CD4-positive, alpha-beta T cell (primary cell): ENCODE measurements around the gene ALOX5AP. TPM values are rescaled to one million over a fixed set of nuclear protein-coding genes. Genes with fewer than 3 reads are reported as not detected.

ENCODE experiments used
- ATAC-seq: fragments of 200-7000 bp; cut with Tn5 transposase; one replicate; pipeline ENCODE4 v1.10.0; 2022; ENCODE audit warnings: mild to moderate bottlenecking; ENCODE audit not compliant: poor library complexity
- CTCF ChIA-PET: fragments of 350-600 bp; sonication (Branson Sonifier 250); formaldehyde crosslinking; loops from one replicate; lab custom pipeline; 2021; ENCODE audit warnings: antibody characterized with exemption, inconsistent platforms; lab: Charles Lee
- POLR2A ChIA-PET: fragments of 350-600 bp; sonication (Branson Sonifier 250); formaldehyde crosslinking; loops from one replicate; lab custom pipeline; 2021; ENCODE audit warnings: antibody characterized with exemption, inconsistent platforms; lab: Charles Lee
- DNase-seq, 14 experiments: peaks; one replicate each; pipeline ENCODE4 v3.0.0-alpha.2; 2013 to 2020; ENCODE audit warnings: mixed read lengths in 2 of 14
- H3K27ac ChIP-seq, 2 donors: one replicate each; pipeline versions ENCODE4 v1.5.1 to v1.7.0; 2013; ENCODE audit warnings: low read length in 2 of 2, low read depth in 1 of 2, mild to moderate bottlenecking in 1 of 2
- H3K27me3 ChIP-seq, 2 experiments: 1 replicate in 1 of 2; 2 replicates in 1 of 2; pipeline versions ENCODE4 v1.6.1 to v1.7.0; 2013; ENCODE audit warnings: low read length in 2 of 2, control low read depth in 1 of 2, mild to moderate bottlenecking in 1 of 2, moderate library complexity in 1 of 2; ENCODE audit not compliant: insufficient read depth in 2 of 2, control insufficient read depth in 1 of 2
- H3K36me3 ChIP-seq: one replicate; pipeline ENCODE4 v1.6.1; 2013; ENCODE audit warnings: low read length, control low read depth; ENCODE audit not compliant: insufficient read depth
- H3K4me1 ChIP-seq: one replicate; pipeline ENCODE4 v1.6.1; 2013; ENCODE audit warnings: low read length, control low read depth; ENCODE audit not compliant: insufficient read depth
- H3K4me3 ChIP-seq: one replicate; pipeline ENCODE4 v1.5.1; 2013; ENCODE audit warnings: mild to moderate bottlenecking, low read length, moderate library complexity
- H3K9me3 ChIP-seq, 2 experiments: 1 replicate in 1 of 2; 2 replicates in 1 of 2; pipeline versions ENCODE4 v1.6.1 to v1.7.0; 2013; ENCODE audit warnings: low read length in 2 of 2, mild to moderate bottlenecking in 2 of 2, control low read depth in 1 of 2, moderate library complexity in 1 of 2; ENCODE audit not compliant: control insufficient read depth in 1 of 2, insufficient read depth in 1 of 2
- H3K27ac Mint-ChIP-seq: one replicate; pipeline ENCODE4 v1.8.0; 2020; ENCODE audit warnings: mixed read lengths
- H3K27me3 Mint-ChIP-seq: one replicate; pipeline ENCODE4 v1.8.0; 2021; ENCODE audit warnings: mixed read lengths
- H3K36me3 Mint-ChIP-seq: one replicate; pipeline ENCODE4 v1.8.0; 2021; ENCODE audit warnings: low read depth, mixed read lengths
- H3K4me1 Mint-ChIP-seq: one replicate; pipeline ENCODE4 v1.8.0; 2021; ENCODE audit warnings: low read depth, mixed read lengths
- H3K4me3 Mint-ChIP-seq: one replicate; pipeline ENCODE4 v1.8.0; 2020; ENCODE audit warnings: mild to moderate bottlenecking, mixed read lengths
- H3K9me3 Mint-ChIP-seq: one replicate; pipeline ENCODE4 v1.8.0; 2020; ENCODE audit warnings: mixed read lengths
- CTCF ChIP-seq: fragments of 200-600 bp; IDR thresholded peaks from one replicate; pipeline ENCODE4 v1.8.0; 2022; ENCODE audit warnings: antibody characterized with exemption, mild to moderate bottlenecking
- intact Hi-C, 2 experiments: fragments of 100-400 bp; cut with DNase I in 1 of 2; cut with micrococcal nuclease in 1 of 2; formaldehyde crosslinking; loops; one replicate each; pipeline versions ENCODE4 v1.15.1 to v1.9.0; 2023 to 2025; cut with DNase I, micrococcal nuclease
- total RNA-seq, 174 experiments: library from RNA in 2 of 174; stranded (reverse) in 2 of 174; gene quantifications; one replicate each; pipeline ENCODE4 v1.2.3 and lab custom pipeline; 2021 to 2026

Gene ALOX5AP
- total RNA-seq, 2 experiments from 2014 or later = 16.5 to 19.0 TPM

GRCh38 chr13:30710442-30710841 is 24.9 kb upstream of the ALOX5AP start:
- H3K4me3 ChIP-seq = no peak overlapping the region
- H3K36me3 ChIP-seq = no peaks in the 10 kb centered on the region
- intact Hi-C loops = no loop called here
- no peak overlapping the region for H3K27ac Mint-ChIP-seq
- H3K9me3 Mint-ChIP-seq = no peaks in the 10 kb centered on the region
- no peak for TF ChIP-seq CTCF
- H3K36me3 Mint-ChIP-seq = no peaks in the 10 kb centered on the region
- ChIA-PET CTCF (no interaction called here), POLR2A (no interaction called here)
- no peak overlapping the region for H3K27ac ChIP-seq
- H3K4me1 Mint-ChIP-seq = no peaks in the 10 kb centered on the region
- no peak overlapping the region for H3K4me3 Mint-ChIP-seq
- no peaks in the 10 kb centered on the region for H3K27me3 ChIP-seq
- no peaks in the 10 kb centered on the region for H3K27me3 Mint-ChIP-seq
- no peak for ATAC-seq
- H3K9me3 ChIP-seq = no peaks in the 10 kb centered on the region
- peaks cover 5% of the 10 kb centered on the region for H3K4me1 ChIP-seq
- no peak for DNase-seq

GRCh38 chr13:30711375-30711774 is 24.0 kb upstream of the ALOX5AP start:
- Histone ChIP-seq H3K36me3 (no peaks in the 10 kb centered on the region), H3K9me3 (no peaks in the 10 kb centered on the region), H3K27ac (no peak overlapping the region), H3K4me1 (peaks cover 5% of the 10 kb centered on the region), H3K4me3 (no peak overlapping the region), H3K27me3 (no peaks in the 10 kb centered on the region)
- Mint-ChIP-seq H3K4me1 (no peaks in the 10 kb centered on the region), H3K27me3 (no peaks in the 10 kb centered on the region), H3K36me3 (no peaks in the 10 kb centered on the region), H3K9me3 (no peaks in the 10 kb centered on the region), H3K4me3 (no peak overlapping the region), H3K27ac (no peak overlapping the region)
- POLR2A ChIA-PET = no interaction called here
- intact Hi-C loops = no loop called here
- ATAC-seq (no peak), DNase-seq (no peak)
- CTCF ChIA-PET = no interaction called here
- TF ChIP-seq CTCF = no peak

GRCh38 chr13:30711837-30712236 is 23.5 kb upstream of the ALOX5AP start:
- Mint-ChIP-seq H3K4me3 (no peak overlapping the region), H3K36me3 (no peaks in the 10 kb centered on the region), H3K27ac (no peak overlapping the region), H3K9me3 (no peaks in the 10 kb centered on the region), H3K27me3 (no peaks in the 10 kb centered on the region), H3K4me1 (no peaks in the 10 kb centered on the region)
- DNase-seq (no peak), ATAC-seq (no peak)
- CTCF ChIA-PET = no interaction called here
- H3K36me3 ChIP-seq = no peaks in the 10 kb centered on the region
- POLR2A ChIA-PET = no interaction called here
- intact Hi-C loops = no loop called here
- no peaks in the 10 kb centered on the region for H3K9me3 ChIP-seq
- H3K27me3 ChIP-seq = no peaks in the 10 kb centered on the region
- peaks cover 5% of the 10 kb centered on the region for H3K4me1 ChIP-seq
- H3K4me3 ChIP-seq = no peak overlapping the region
- TF ChIP-seq CTCF = no peak
- no peak overlapping the region for H3K27ac ChIP-seq
